Activated naive CD4-positive, alpha-beta T cell (primary cell): ENCODE data around the gene HMCN1.

Experiments used
- DNase-seq, 4 experiments: peaks; one replicate each; lab custom pipeline; 2025; lab: John Stamatoyannopoulos, UW

HMCN1 gene

GRCh38 chr1:186089940-186090339, 355.7 kb downstream of the HMCN1 start:
- DNase-seq: no peak

GRCh38 chr1:186091222-186091720, 357.1 kb downstream of the HMCN1 start:
- no peak for DNase-seq

- no peak for DNase-seq
Measured at GRCh38 chr1:186093437-186093836, 359.2 kb downstream of the HMCN1 start.

GRCh38 chr1:186094172-186094571, 360.0 kb downstream of the HMCN1 start:
- no peak for DNase-seq

GRCh38 chr1:186099336-186100104, 365.3 kb downstream of the HMCN1 start:
- no peak for DNase-seq

GRCh38 chr1:186102107-186102506, 367.9 kb downstream of the HMCN1 start:
- no peak for DNase-seq

GRCh38 chr1:186102547-186103148, 368.5 kb downstream of the HMCN1 start:
- no peak for DNase-seq

GRCh38 chr1:186104459-186104858, 370.3 kb downstream of the HMCN1 start:
- DNase-seq: no peak

- DNase-seq: no peak
Measured at GRCh38 chr1:186112280-186112679, 378.1 kb downstream of the HMCN1 start.

GRCh38 chr1:186113461-186113860, 379.3 kb downstream of the HMCN1 start:
- DNase-seq: no peak

- DNase-seq: no peak
Measured at GRCh38 chr1:186118724-186119123, 384.5 kb downstream of the HMCN1 start.

- no peak for DNase-seq
Measured at GRCh38 chr1:186122837-186123236, 388.6 kb downstream of the HMCN1 start.

GRCh38 chr1:186125035-186125434, 390.8 kb downstream of the HMCN1 start:
- DNase-seq: no peak

- DNase-seq: no peak
Measured at GRCh38 chr1:186125511-186125910, 391.3 kb downstream of the HMCN1 start.

- DNase-seq: no peak
Measured at GRCh38 chr1:186129758-186130157, 395.6 kb downstream of the HMCN1 start.

GRCh38 chr1:186139115-186139514, 404.9 kb downstream of the HMCN1 start:
- DNase-seq: no peak

- no peak for DNase-seq
Measured at GRCh38 chr1:186139701-186140100, 405.5 kb downstream of the HMCN1 start.

GRCh38 chr1:186142159-186142558, 408.0 kb downstream of the HMCN1 start:
- DNase-seq: no peak

GRCh38 chr1:186142916-186143315, 408.7 kb downstream of the HMCN1 start:
- DNase-seq: no peak

- DNase-seq: no peak
Measured at GRCh38 chr1:186143481-186143880, 409.3 kb downstream of the HMCN1 start.

GRCh38 chr1:186144505-186144904, 410.3 kb downstream of the HMCN1 start:
- DNase-seq: no peak

GRCh38 chr1:186146974-186147373, 412.8 kb downstream of the HMCN1 start:
- no peak for DNase-seq

GRCh38 chr1:186149591-186149990, 415.4 kb downstream of the HMCN1 start:
- DNase-seq: no peak

- no peak for DNase-seq
Measured at GRCh38 chr1:186152227-186152619, 418.0 kb downstream of the HMCN1 start.
